Stomach (tissue), 4 donors: Measurements from ENCODE around the gene ERO1A.

ENCODE experiments used
- CTCF ChIP-seq, 7 experiments: fragments of 450-650 bp in 4 of 7; fragments of 200-600 bp in 3 of 7; sonication (generic) in 3 of 7; IDR thresholded peaks; one replicate each; pipeline ENCODE4 v1.5.1; 2016 to 2019; ENCODE audit warnings: antibody characterized with exemption in 7 of 7, control low read depth in 2 of 7, mild to moderate bottlenecking in 1 of 7
- POLR2AphosphoS5 ChIP-seq, 3 donors: sonication (generic); formaldehyde crosslinking; IDR thresholded peaks; one replicate each; pipeline ENCODE4 v1.6.1; 2016; ENCODE audit warnings: antibody characterized with exemption in 3 of 3

DNA sequence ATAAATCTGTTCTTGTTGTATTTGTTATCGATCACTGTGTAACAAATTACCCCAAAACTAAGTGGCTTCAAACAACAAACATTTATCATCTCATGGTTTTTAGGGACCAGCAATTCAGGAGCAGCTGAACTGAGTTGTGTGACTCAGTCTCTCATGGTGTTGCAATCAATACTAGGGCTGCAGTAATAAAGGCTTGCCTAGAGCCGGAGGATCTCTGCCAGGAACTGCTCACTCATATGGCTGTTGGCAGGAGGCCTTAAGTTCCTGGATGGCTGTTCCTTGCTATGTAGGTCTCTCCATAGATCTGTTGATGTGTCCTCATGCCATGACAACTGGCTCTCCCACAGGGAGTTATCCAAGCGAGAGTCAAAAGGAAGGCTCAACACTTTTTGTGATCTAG is 7.9 kb upstream of the ERO1A start:
- TF ChIP-seq CTCF (IDR thresholded peaks at IDR 0.05) = no peak
- peak in 1 of 3 donors; percentile 51 for TF ChIP-seq POLR2AphosphoS5 (IDR thresholded peaks at IDR 0.05)
